Measurements from ENCODE around the gene HECTD1. TPM values are rescaled to one million over a fixed set of nuclear protein-coding genes. Genes with fewer than 3 reads are reported as not detected.
"Not testable (repeated sequence)": the region's sequence is repeated elsewhere in the genome, so short reads cannot be mapped to it uniquely, and the experiment has no call there.

Gene HECTD1
- polyA plus RNA-seq, 1 of the 3 experiments (the other 2 are of a cell fraction) = 43.2 TPM

DNA sequence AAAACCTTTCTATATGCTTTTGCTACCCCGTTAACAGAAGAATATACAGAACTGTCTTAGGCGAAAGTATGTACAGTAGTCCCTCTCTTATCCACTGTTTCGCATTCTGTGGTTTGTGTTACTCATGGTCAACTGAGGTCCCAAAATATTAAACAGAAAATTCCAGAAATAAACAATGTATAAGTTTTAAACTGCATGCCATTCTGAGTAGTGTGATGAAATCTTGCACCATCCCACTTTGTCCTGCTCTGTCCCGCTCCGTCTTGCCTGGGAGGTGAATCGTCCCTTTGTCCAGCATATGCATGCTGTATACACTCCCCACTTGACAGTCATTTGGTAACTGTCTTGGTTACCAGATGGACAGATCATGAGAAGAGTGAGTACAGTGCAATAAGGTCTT lies 111.3 kb downstream of the HECTD1 start:
- Histone ChIP-seq H3F3A (replicated peaks; ENCODE audit: insufficient read depth) (peaks cover 10% of the 10 kb centered on the region), H3K27me3 (ENCODE audit: insufficient read depth) (no peaks in the 10 kb centered on the region), H3K27ac (ENCODE audit: low read depth in 2 of 2, low read length in 1 of 2) (no peak overlapping the region), H3K4me3 (ENCODE audit: low read depth in 2 of 2, low read length in 1 of 2) (no peak overlapping the region), H3K4me2 (no peak overlapping the region), H2AFZ (ENCODE audit: low read depth) (no peak overlapping the region), H3K79me2 (ENCODE audit: insufficient read depth) (no peaks in the 10 kb centered on the region), H4K20me1 (ENCODE audit: insufficient read depth) (no peaks in the 10 kb centered on the region), H3K9me2 (no peaks in the 10 kb centered on the region), H3K9me3 (no peaks in the 10 kb centered on the region), H3K9ac (no peak overlapping the region), H3K4me1 (ENCODE audit: control insufficient read depth in 1 of 2, insufficient read depth in 2 of 2, low read depth in 1 of 2, low read length in 1 of 2) (no peaks in the 10 kb centered on the region), H3K36me3 (replicated peaks in 1 of 2; ENCODE audit: control insufficient read depth in 1 of 2, insufficient read depth in 2 of 2, low read length in 1 of 2) (peaks cover 25 to 40% of the 10 kb centered on the region in 2 experiments)
- CTCF ChIA-PET = interaction anchor here (1.2 to 1.6 kb wide), 2 partner anchors 12 to 14 kb away, joined by 3 read pairs; no protein-coding TSS in a partner anchor
- WGBS (ENCODE audit: low lambda C conversion rate) = 96% methylated on average over 6 of the region's 6 CpGs
- TF ChIP-seq, protein P1, sequence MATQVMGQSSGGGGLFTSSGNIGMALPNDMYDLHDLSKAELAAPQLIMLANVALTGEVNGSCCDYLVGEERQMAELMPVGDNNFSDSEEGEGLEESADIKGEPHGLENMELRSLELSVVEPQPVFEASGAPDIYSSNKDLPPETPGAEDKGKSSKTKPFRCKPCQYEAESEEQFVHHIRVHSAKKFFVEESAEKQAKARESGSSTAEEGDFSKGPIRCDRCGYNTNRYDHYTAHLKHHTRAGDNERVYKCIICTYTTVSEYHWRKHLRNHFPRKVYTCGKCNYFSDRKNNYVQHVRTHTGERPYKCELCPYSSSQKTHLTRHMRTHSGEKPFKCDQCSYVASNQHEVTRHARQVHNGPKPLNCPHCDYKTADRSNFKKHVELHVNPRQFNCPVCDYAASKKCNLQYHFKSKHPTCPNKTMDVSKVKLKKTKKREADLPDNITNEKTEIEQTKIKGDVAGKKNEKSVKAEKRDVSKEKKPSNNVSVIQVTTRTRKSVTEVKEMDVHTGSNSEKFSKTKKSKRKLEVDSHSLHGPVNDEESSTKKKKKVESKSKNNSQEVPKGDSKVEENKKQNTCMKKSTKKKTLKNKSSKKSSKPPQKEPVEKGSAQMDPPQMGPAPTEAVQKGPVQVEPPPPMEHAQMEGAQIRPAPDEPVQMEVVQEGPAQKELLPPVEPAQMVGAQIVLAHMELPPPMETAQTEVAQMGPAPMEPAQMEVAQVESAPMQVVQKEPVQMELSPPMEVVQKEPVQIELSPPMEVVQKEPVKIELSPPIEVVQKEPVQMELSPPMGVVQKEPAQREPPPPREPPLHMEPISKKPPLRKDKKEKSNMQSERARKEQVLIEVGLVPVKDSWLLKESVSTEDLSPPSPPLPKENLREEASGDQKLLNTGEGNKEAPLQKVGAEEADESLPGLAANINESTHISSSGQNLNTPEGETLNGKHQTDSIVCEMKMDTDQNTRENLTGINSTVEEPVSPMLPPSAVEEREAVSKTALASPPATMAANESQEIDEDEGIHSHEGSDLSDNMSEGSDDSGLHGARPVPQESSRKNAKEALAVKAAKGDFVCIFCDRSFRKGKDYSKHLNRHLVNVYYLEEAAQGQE (IDR thresholded peaks at IDR 0.05; ENCODE audit: low read depth, low read length) = no peak
- no peak for DNase-seq
- POLR2A ChIA-PET = no interaction called here

DNA sequence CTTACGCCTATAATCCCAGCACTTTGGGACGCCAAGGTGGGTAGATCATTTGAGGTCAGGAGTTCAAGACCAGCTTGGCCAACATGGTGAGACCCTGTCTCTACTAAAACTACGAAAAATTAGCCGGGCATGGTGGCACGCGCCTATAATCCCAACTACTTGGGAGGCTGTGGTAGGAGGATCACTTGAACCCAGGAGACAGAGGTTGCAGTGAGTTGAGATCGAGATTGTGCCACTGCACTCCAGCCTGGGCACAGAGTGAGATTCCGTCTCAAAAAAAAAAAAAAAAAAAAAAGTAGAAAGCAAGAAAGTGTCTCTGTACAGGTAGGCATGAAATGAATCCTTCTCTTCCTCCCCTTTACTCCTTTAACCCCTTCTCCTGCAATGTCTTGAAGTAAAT lies 111.8 kb downstream of the HECTD1 start:
- DNase-seq; H3K4me2 ChIP-seq; H3K79me2 ChIP-seq (ENCODE audit: insufficient read depth); H3K9ac ChIP-seq; H3K9me2 ChIP-seq; POLR2A ChIA-PET; H3K27ac ChIP-seq (ENCODE audit: low read depth in 2 of 2, low read length in 1 of 2); H2AFZ ChIP-seq (ENCODE audit: low read depth); H3K27me3 ChIP-seq (ENCODE audit: insufficient read depth); H4K20me1 ChIP-seq (ENCODE audit: insufficient read depth); H3K9me3 ChIP-seq; H3K4me1 ChIP-seq (ENCODE audit: control insufficient read depth in 1 of 2, insufficient read depth in 2 of 2, low read depth in 1 of 2, low read length in 1 of 2); H3K4me3 ChIP-seq (ENCODE audit: low read depth in 2 of 2, low read length in 1 of 2): not testable (repeated sequence)
- CTCF ChIA-PET = interaction anchor here (1.6 kb wide), 1 partner anchor 11 kb away, joined by 3 read pairs; no protein-coding TSS in a partner anchor
- 98% methylated on average over 8 of the region's 8 CpGs for WGBS (ENCODE audit: low lambda C conversion rate)
- Histone ChIP-seq H3F3A (replicated peaks; ENCODE audit: insufficient read depth) (peaks cover 10% of the 10 kb centered on the region), H3K36me3 (replicated peaks in 1 of 2; ENCODE audit: control insufficient read depth in 1 of 2, insufficient read depth in 2 of 2, low read length in 1 of 2) (peaks cover 21 to 35% of the 10 kb centered on the region in 2 experiments)

DNA sequence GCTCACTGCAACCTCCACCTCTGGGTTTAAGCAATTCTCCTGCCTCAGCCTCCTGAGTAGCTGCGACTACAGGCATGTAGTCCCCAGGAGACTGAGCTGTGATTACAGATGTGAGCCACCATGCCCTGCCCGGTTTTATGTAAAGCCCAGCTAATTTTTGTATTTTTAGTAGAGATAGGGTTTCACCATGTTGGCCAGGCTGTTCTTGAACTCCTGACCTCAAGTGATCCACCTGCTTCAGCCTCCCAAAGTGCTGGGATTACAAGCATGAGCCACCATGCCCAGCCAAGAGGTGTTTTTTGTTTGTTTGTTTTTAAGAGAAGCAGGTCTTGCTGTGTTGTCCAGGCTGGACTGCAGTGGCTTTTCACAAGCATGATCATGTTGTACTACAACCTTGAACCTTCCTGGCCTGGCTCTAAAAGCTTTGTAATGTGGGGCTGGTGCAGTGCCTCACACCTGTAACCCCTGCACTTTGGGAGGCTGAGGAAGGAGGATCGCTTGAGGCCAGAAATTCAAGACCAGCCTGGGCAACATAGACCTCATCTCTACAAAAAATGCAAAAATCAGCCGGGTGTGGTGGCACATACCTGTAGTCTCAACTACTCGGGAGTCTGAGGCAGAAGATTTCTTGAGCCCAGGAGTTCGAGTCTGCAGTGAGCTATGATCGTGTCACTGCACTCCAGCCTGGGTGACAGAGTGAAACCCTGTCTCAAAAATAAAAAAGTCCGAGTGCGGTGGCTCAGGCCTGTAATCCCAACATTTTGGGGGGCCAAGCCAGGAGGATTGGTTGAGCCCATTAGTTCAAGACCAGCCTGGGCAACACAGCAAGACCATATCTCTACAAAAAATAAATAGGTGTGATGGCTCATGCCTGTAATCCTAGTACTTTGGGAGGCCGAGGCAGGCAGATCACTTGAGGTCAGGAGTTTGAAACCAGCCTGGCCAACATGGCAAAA lies 113.4 kb downstream of the HECTD1 start:
- CTCF ChIA-PET; H4K20me1 ChIP-seq (ENCODE audit: insufficient read depth); H2AFZ ChIP-seq (ENCODE audit: low read depth); POLR2A ChIA-PET; DNase-seq; H3K4me2 ChIP-seq; H3K9ac ChIP-seq; H3K9me3 ChIP-seq; H3K27ac ChIP-seq (ENCODE audit: low read depth in 2 of 2, low read length in 1 of 2); H3K27me3 ChIP-seq (ENCODE audit: insufficient read depth); H3K4me1 ChIP-seq (ENCODE audit: control insufficient read depth in 1 of 2, insufficient read depth in 2 of 2, low read depth in 1 of 2, low read length in 1 of 2); H3K79me2 ChIP-seq (ENCODE audit: insufficient read depth); H3K9me2 ChIP-seq; H3K4me3 ChIP-seq (ENCODE audit: low read depth in 2 of 2, low read length in 1 of 2): not testable (repeated sequence)
- WGBS (ENCODE audit: low lambda C conversion rate) = 95% methylated on average over 10 of the region's 10 CpGs
- peaks cover 10% of the 10 kb centered on the region for H3F3A ChIP-seq (replicated peaks; ENCODE audit: insufficient read depth)
- peaks cover 8 to 19% of the 10 kb centered on the region in 2 experiments for H3K36me3 ChIP-seq (replicated peaks in 1 of 2; ENCODE audit: control insufficient read depth in 1 of 2, insufficient read depth in 2 of 2, low read length in 1 of 2)
